OCI-LY1 (cell line): Measurements from ENCODE around the gene AFAP1L2.

Source experiments
- H2AFZ ChIP-seq: fragments of 200-600 bp; sonication (generic), shearing (Covaris generic); 2 replicates; pipeline ENCODE4 v1.6.0; 2014; ENCODE audit warnings: antibody characterized with exemption, mild to moderate bottlenecking, low read length
- H3F3A ChIP-seq: fragments of 200-600 bp; sonication (generic), shearing (Covaris generic); 2 replicates; pipeline ENCODE4 v1.6.0; 2014; ENCODE audit warnings: mild to moderate bottlenecking, antibody characterized with exemption, low read length, moderate library complexity; ENCODE audit not compliant: insufficient read depth
- H3K27ac ChIP-seq: fragments of 200-600 bp; sonication (generic); 2 replicates; pipeline ENCODE4 v1.5.1; 2014; ENCODE audit warnings: low read length, mixed run types, mild to moderate bottlenecking, low read depth; ENCODE audit not compliant: poor library complexity, severe bottlenecking
- H3K27me3 ChIP-seq: fragments of 200-600 bp; sonication (generic); 2 replicates; pipeline ENCODE4 v1.6.0; 2014; ENCODE audit warnings: antibody characterized with exemption, mild to moderate bottlenecking, low read length, moderate library complexity; ENCODE audit not compliant: insufficient read depth
- H3K36me3 ChIP-seq: fragments of 200-600 bp; sonication (generic); 2 replicates; pipeline ENCODE4 v1.6.1; 2014; ENCODE audit warnings: mild to moderate bottlenecking, antibody characterized with exemption, low read length, moderate library complexity, mixed read lengths; ENCODE audit not compliant: insufficient read depth
- H3K4me1 ChIP-seq: fragments of 200-600 bp; sonication (generic); 2 replicates; pipeline ENCODE4 v1.5.1; 2014; ENCODE audit warnings: mild to moderate bottlenecking, low read length, moderate library complexity; ENCODE audit not compliant: insufficient read depth, severe bottlenecking
- H3K4me2 ChIP-seq: fragments of 200-600 bp; sonication (generic), shearing (Covaris generic); 2 replicates; pipeline ENCODE4 v1.6.1; 2014; ENCODE audit warnings: low read length
- H3K4me3 ChIP-seq: fragments of 200-600 bp; sonication (generic); 2 replicates; pipeline ENCODE4 v1.5.1; 2014; ENCODE audit warnings: low read length, low read depth, mild to moderate bottlenecking, mixed read lengths; ENCODE audit not compliant: poor library complexity, severe bottlenecking
- H3K79me2 ChIP-seq: fragments of 200-600 bp; shearing (Covaris generic); 2 replicates; pipeline ENCODE4 v1.6.1; 2016; ENCODE audit warnings: mixed run types, low read length, mixed read lengths; ENCODE audit not compliant: insufficient read depth
- H3K9ac ChIP-seq: fragments of 200-600 bp; sonication (generic), shearing (Covaris generic); 2 replicates; pipeline ENCODE4 v1.6.1; 2014; ENCODE audit warnings: mild to moderate bottlenecking, low read length, mixed read lengths
- H3K9me2 ChIP-seq: fragments of 200-600 bp; sonication (generic), shearing (Covaris generic); 2 replicates; pipeline ENCODE4 v1.6.1; 2014; ENCODE audit warnings: low read depth, mild to moderate bottlenecking, low read length, mixed read lengths
- H3K9me3 ChIP-seq: fragments of 200-600 bp; shearing (Covaris generic); 2 replicates; pipeline ENCODE4 v1.6.1; 2014; ENCODE audit warnings: low read length, mixed read lengths
- H4K20me1 ChIP-seq: fragments of 200-600 bp; sonication (generic), shearing (Covaris generic); 2 replicates; pipeline ENCODE4 v1.6.0; 2016; ENCODE audit warnings: mild to moderate bottlenecking, low read length; ENCODE audit not compliant: insufficient read depth
- CTCF ChIP-seq: fragments of 200-600 bp; sonication (generic), shearing (Covaris generic); IDR thresholded peaks from 2 replicates; pipeline ENCODE4 v1.5.1; 2017; ENCODE audit warnings: mild to moderate bottlenecking, antibody characterized with exemption, low read length, moderate library complexity, mixed read lengths
- EZH2 ChIP-seq: fragments of 200-600 bp; sonication (generic), shearing (Covaris generic); IDR thresholded peaks from 2 replicates; pipeline ENCODE4 v1.8.0; 2017; ENCODE audit warnings: borderline replicate concordance, mixed run types, mild to moderate bottlenecking, antibody characterized with exemption, low read length, moderate library complexity, mixed read lengths

AFAP1L2 gene

GRCh38 chr10:114310346-114310745, 94.0 kb downstream of the AFAP1L2 start:
- Histone ChIP-seq H3K79me2 (no peaks in the 10 kb centered on the region), H3K4me1 (no peaks in the 10 kb centered on the region), H4K20me1 (no peaks in the 10 kb centered on the region), H2AFZ (no peak overlapping the region), H3K36me3 (no peaks in the 10 kb centered on the region), H3K9me3 (no peaks in the 10 kb centered on the region), H3F3A (no peaks in the 10 kb centered on the region), H3K9me2 (no peaks in the 10 kb centered on the region), H3K4me2 (no peak overlapping the region), H3K27me3 (no peaks in the 10 kb centered on the region), H3K9ac (no peak overlapping the region), H3K4me3 (no peak overlapping the region), H3K27ac (no peak overlapping the region)
- TF ChIP-seq CTCF: no peak
- TF ChIP-seq EZH2: no peak

GRCh38 chr10:114309364-114309651, 95.0 kb downstream of the AFAP1L2 start:
- Histone ChIP-seq H3K9ac (no peak overlapping the region), H3K9me2 (no peaks in the 10 kb centered on the region), H3K27me3 (no peaks in the 10 kb centered on the region), H3K27ac (no peak overlapping the region), H3F3A (no peaks in the 10 kb centered on the region), H4K20me1 (no peaks in the 10 kb centered on the region), H2AFZ (no peak overlapping the region), H3K9me3 (no peaks in the 10 kb centered on the region), H3K4me2 (no peak overlapping the region), H3K4me1 (peaks cover 4% of the 10 kb centered on the region), H3K4me3 (no peak overlapping the region), H3K36me3 (no peaks in the 10 kb centered on the region), H3K79me2 (no peaks in the 10 kb centered on the region)
- TF ChIP-seq CTCF (no peak), EZH2 (no peak)

- Histone ChIP-seq H2AFZ (no peak overlapping the region), H3F3A (no peaks in the 10 kb centered on the region), H3K9ac (no peak overlapping the region), H3K27ac (no peak overlapping the region), H3K79me2 (no peaks in the 10 kb centered on the region), H3K4me2 (no peak overlapping the region), H3K4me3 (no peak overlapping the region), H3K9me3 (no peaks in the 10 kb centered on the region), H3K36me3 (no peaks in the 10 kb centered on the region), H4K20me1 (no peaks in the 10 kb centered on the region), H3K4me1 (peaks cover 7% of the 10 kb centered on the region), H3K27me3 (no peaks in the 10 kb centered on the region), H3K9me2 (no peaks in the 10 kb centered on the region)
- TF ChIP-seq CTCF: no peak
- TF ChIP-seq EZH2: no peak
Measured at GRCh38 chr10:114308531-114309363, 95.6 kb downstream of the AFAP1L2 start.
